NCI-H2081 treated with DMSO at 0.1 percent for 48 hours (cell line): ENCODE results near the gene SH3GL2.

Experiments
- DNase-seq: peaks from one replicate; lab custom pipeline; 2025; lab: John Stamatoyannopoulos, UW

The SH3GL2 gene

GRCh38 chr9:17611342-17611741 is 32.5 kb downstream of the SH3GL2 start:
- no peak for DNase-seq

GRCh38 chr9:17611917-17612316 is 33.1 kb downstream of the SH3GL2 start:
- no peak for DNase-seq

DNA sequence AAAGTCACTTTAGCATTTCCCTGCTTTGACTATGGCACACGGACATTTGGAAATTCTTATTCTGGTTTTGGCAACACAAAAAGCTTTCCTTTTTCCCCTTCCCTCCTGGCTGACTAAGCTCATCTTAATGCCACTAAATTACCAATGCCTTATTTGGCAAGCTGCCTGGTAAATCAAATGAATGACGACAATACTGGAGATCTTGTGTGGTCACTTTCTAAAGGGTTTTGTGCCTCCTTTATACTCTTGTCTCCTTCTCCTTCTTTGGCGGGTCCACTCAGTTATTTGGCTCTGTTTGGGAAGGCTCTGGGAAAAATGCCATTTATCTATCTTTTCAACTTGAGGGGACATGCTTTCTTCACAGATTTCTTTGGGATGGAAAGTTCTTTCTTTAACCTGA is 34.9 kb downstream of the SH3GL2 start:
- no peak for DNase-seq

DNA sequence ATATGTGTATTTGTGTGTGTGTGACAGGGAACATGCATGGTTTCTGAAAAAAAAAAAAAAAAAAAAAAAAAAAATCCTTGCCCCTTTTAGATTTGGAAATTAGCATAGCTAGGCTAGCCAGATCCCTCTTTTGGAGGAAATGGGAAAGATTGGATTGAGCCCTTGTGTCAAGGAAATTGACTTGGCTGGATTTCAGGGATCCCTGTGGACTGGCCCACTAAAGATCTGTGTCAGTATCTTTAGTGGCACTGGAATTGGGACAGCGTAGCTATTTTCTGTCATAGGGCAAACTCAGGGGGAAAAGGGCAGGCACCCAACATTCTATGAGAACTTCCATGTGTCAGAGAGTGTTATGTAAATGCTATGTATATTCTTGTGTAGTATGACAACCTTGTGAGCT is 35.4 kb downstream of the SH3GL2 start:
- no peak for DNase-seq

- no peak for DNase-seq
Measured at GRCh38 chr9:17614903-17615302, 36.0 kb downstream of the SH3GL2 start.

- no peak for DNase-seq
Measured at GRCh38 chr9:17622141-17622540, 43.3 kb downstream of the SH3GL2 start.

DNA sequence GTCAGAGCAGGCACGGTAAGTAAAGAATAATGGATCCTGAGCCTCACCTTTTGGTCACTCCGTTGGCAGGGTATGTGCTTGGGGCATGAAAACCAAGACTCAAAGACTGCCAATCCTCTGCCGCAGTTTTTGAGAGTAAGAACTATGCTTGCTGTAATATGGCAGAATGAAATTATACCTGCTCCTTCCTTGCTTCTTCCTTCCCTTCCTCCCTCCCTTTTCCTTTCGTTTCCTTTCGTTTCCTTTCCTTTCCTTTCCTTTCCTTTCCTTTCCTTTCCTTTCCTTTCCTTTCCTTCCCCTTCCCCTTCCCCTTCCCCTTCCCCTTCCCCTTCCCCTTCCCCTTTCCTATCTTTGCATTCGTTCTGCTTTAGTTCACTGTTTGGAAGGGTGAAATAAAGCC is 43.9 kb downstream of the SH3GL2 start:
- no peak for DNase-seq

- no peak for DNase-seq
Measured at GRCh38 chr9:17623965-17624364, 45.1 kb downstream of the SH3GL2 start.

GRCh38 chr9:17624571-17624970 is 45.7 kb downstream of the SH3GL2 start:
- DNase-seq: no peak

DNA sequence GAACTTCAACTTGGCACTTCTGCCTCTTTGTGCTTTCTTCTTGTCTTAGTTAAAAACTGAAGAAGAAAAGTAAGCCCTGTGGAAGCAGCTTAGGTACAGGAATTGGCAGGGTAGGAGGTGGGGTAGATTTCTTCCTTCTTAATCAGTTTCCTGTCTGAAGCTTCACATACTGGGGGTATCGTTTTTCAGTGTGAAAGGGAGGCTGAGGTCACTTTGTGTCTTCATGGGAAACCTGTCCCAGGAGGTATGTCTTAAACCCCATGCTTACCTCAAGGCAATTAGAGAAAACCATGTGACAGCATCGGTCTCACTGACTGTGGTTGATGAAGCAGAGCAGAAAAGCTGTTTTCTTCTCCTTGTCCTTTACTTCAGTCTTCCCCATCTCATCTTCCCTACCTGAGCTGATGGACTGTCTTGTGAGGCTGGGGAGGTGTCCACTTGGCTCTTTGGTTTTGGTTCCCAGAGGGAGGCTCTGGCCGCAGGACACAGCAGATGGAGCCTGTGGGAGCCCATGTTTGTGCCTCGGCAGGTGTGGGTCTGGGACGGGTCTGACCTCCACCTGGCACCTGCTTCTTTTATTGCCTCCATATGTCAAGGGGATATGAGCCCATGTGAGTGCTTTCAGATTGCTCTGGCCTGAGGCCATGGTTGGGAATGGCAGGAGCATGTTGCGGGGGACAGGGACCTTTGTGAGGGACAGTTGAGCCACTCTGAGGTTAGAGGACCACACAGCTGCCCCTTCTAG is 47.0 kb downstream of the SH3GL2 start:
- DNase-seq: no peak

DNA sequence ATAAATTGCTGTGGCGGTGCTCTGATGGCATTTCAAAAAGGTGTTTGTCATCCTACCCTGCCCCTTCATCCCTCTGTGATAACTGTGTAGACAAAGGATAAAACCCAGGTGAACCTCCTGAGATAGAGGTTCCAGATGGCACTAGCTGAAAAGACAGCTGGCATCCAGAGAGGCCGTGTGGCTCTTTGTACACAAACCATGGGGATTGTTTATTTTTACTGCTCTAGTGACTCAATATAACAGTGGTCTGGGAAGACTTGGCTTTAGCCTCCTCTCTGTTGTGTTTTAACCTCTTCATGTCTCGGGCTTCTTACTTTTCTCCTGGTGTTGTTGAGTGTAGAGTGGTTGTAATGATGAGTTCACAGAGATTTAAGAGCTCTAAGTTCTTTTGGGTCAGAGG is 48.8 kb downstream of the SH3GL2 start:
- peak; percentile 36 for DNase-seq

DNA sequence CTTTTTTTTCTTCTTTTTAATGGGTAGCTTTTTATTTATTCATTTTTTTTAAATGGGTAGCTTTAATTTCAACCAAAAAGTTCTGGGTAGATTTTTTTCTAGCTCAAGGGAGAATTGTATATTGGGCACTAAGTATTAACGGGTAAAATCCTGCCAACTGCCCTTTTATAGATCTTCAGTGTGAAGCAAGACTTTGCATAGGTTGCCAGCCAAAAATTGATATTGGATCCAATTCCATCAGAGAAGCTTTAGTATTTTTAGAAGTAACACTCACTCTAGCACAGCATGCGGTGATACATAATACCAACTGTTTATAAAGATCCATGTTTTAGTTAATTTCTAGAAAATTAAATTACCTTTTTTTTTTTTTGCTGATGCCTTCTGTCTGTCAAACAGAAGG is 49.8 kb downstream of the SH3GL2 start:
- no peak for DNase-seq

DNA sequence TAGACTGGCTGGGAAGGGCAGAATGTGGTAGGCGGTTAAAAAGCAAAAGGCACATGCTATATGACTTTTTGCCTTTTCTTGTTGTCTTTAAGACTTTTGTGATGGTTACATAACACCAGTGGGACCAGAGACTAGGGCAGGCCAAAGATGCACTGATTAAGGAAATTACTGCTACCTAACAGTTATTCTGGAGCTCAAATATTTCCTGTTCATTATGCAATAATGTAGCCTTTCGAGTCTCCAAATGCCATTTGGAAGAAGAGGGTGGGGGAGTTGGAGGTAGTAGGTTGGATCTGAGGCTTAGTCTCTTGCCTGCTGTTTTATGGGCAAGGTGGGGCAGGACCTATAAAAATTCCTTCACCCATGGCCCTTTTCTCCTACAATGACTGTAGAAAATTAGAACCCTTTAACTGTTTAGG is 51.7 kb downstream of the SH3GL2 start:
- no peak for DNase-seq

- DNase-seq: no peak
Measured at GRCh38 chr9:17631396-17631795, 52.5 kb downstream of the SH3GL2 start.

- DNase-seq: no peak
Measured at GRCh38 chr9:17632994-17633393, 54.1 kb downstream of the SH3GL2 start.

DNA sequence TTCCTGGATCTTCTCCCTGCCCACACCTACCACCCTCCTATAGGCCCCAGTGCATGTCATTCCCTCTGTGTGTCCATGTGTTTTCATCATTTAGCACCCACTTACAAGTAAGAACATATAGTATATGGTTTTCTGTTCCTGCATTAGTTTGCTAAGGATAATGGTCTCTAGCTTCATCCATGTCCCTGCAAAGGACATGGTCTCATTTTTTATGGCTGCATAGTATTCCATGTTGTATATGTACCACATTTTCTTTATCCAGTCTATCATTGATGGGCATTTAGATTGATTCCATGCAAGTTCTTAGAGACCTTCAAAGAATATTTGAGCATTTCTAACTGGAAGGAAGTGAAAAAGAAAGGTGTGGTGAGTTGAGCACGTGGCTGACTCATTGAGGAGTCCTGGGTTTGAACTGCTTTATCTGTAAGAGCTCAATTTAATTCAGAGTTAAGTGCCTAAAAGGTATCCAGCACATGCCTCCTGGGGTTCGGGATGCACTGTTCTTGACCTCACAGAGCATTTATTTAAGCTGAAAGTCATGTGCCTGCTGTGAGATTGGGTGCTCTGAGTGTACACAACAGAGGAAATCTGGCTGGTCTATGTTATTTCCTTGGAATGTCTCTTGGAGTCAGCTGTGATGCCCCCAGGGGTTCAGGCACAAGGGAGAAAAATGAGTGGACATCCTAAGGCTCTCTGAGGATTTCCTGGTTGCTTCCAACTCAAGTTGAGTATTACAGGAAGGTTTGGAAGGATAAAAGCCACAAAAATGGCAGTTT is 56.4 kb downstream of the SH3GL2 start:
- DNase-seq: no peak

DNA sequence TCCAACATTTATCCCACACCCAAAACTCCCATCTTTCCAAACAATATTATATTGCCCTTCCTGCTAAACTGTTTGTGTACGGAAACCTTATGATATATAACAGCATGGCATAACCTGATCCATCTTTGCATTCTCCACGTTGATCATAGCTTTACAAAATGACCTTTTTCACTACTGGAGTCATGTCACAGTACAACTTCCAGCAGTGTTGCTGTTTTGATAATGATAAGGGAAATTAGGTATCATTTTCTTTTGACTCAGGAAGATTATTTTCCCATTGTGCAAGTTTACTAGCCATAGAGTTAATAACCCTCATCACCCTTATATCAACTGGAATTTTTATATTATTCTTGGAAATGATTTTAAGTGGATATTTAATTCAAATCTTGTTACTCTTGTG is 57.5 kb downstream of the SH3GL2 start:
- DNase-seq: no peak

DNA sequence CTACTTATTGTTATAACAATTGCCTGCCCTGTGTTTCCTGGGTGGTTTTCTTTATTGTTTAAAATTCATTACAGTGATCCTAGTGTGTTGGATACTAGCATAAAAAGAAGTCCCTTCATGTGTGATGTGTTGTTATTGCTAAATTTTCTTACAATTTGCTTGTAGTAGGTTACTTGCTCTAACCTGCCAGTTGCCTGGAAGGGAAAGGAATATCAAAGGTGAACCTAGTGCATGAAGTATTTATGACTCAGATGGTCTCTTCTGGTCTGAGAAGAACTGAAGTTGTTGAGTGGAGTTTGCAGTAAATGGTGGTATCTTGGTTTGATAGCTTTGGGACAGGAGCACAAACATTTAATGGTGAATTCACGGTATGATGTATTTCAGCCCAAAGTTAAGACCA is 58.0 kb downstream of the SH3GL2 start:
- DNase-seq: no peak

GRCh38 chr9:17637229-17637628 is 58.4 kb downstream of the SH3GL2 start:
- DNase-seq: no peak

- no peak for DNase-seq
Measured at GRCh38 chr9:17648516-17648915, 69.7 kb downstream of the SH3GL2 start.

DNA sequence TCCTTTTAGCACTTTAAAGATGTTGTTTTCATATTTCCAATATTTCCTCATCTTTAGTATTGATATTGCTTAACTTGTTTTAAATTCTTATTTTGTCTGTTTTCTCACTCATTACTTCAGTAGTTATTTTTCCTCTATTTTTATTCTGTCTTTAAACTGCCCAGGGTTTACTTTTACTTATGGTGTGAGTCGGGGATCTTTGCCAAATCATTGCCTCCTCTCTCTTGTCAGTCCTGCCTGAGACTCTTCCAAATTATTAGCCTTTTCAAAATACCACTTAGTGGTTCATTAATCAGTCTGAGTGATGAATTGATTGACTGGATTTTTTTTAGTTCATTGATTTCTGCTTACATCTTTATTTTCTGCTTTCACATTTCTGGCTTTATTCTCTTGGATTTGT is 72.9 kb downstream of the SH3GL2 start:
- DNase-seq: no peak

GRCh38 chr9:17653947-17654465 is 75.1 kb downstream of the SH3GL2 start:
- no peak for DNase-seq

DNA sequence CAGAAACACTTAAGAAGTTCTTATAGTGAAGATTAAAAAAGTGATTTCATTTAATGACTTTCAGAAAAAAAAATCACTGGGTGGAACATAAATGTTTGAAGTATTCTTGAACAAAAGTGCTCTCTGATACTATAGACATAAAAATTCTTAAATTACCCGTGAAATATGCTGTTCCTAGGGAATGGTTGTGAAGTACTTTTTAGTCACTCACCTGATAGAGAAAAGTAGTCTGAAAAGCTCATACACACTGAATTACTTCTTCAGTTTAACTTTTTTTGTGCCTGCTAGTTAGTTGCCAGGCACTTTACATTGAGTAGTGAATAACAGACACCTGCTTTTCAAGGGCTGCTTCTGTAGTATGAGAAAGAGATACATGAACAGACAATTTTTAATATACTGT is 78.0 kb downstream of the SH3GL2 start:
- no peak for DNase-seq
